ENCODE measurements around the gene KCNK5.

KCNK5 gene

GRCh38 chr6:39240155-39240757 is 11.0 kb upstream of the KCNK5 start:
- DNase-seq, result no peak

GRCh38 chr6:39239527-39240154 is 10.4 kb upstream of the KCNK5 start:
- no peak for DNase-seq

- DNase-seq, result no peak
These were observed 7.5 kb upstream of the KCNK5 start for GRCh38 chr6:39236742-39237141.

GRCh38 chr6:39233333-39233732 is 4.1 kb upstream of the KCNK5 start:
- no peak for DNase-seq

- DNase-seq, result no peak
These were observed 2.4 kb upstream of the KCNK5 start for GRCh38 chr6:39231521-39232243.

- DNase-seq, result no peak
These were observed 1.4 kb upstream of the KCNK5 start for GRCh38 chr6:39230654-39231035.

- DNase-seq, result no peak
These were observed 934 bp downstream of the KCNK5 start for GRCh38 chr6:39228111-39228971.

GRCh38 chr6:39227476-39227875 is 1.8 kb downstream of the KCNK5 start:
- DNase-seq, result no peak

- no peak for DNase-seq
These were observed 2.5 kb downstream of the KCNK5 start for GRCh38 chr6:39226639-39227329.

- no peak for DNase-seq
These were observed 3.3 kb downstream of the KCNK5 start for GRCh38 chr6:39225946-39226437.

- DNase-seq, result no peak
These were observed 3.7 kb downstream of the KCNK5 start for GRCh38 chr6:39225543-39225942.

GRCh38 chr6:39224523-39225182 is 4.6 kb downstream of the KCNK5 start:
- DNase-seq, result no peak

GRCh38 chr6:39224011-39224410 is 5.3 kb downstream of the KCNK5 start:
- no peak for DNase-seq

- DNase-seq, result no peak
These were observed 5.7 kb downstream of the KCNK5 start for GRCh38 chr6:39223555-39223954.

GRCh38 chr6:39223061-39223460 is 6.2 kb downstream of the KCNK5 start:
- DNase-seq, result no peak

- DNase-seq, result no peak
These were observed 7.3 kb downstream of the KCNK5 start for GRCh38 chr6:39221779-39222641.

GRCh38 chr6:39221115-39221514 is 8.2 kb downstream of the KCNK5 start:
- DNase-seq, result no peak

- no peak for DNase-seq
These were observed 10.3 kb downstream of the KCNK5 start for GRCh38 chr6:39218868-39219567.

- DNase-seq, result no peak
These were observed 12.0 kb downstream of the KCNK5 start for GRCh38 chr6:39217177-39217864.

All from NCI-H526 treated with DMSO at 0.1 percent for 48 hours (cell line).